Mesothelial cell of epicardium (in vitro differentiated cells): Measurements from ENCODE around the gene ATG13. TPM values are rescaled to one million over a fixed set of nuclear protein-coding genes. Genes with fewer than 3 reads are reported as not detected.

Experiments
- DNase-seq, 2 experiments: peaks; one replicate each; pipeline ENCODE4 v3.0.0; 2021; ENCODE audit warnings: low spot score in 2 of 2; ENCODE audit not compliant: unreplicated experiment in 2 of 2
- H3K27ac Mint-ChIP-seq: 2 replicates; pipeline ENCODE4 v1.8.0; 2021; ENCODE audit warnings: mixed read lengths
- H3K27me3 Mint-ChIP-seq: 2 replicates; pipeline ENCODE4 v1.8.0; 2021; ENCODE audit warnings: low read depth, mixed read lengths
- H3K36me3 Mint-ChIP-seq: 2 replicates; pipeline ENCODE4 v1.8.0; 2021; ENCODE audit warnings: mixed read lengths
- H3K4me1 Mint-ChIP-seq: 2 replicates; pipeline ENCODE4 v1.8.0; 2021; ENCODE audit warnings: mixed read lengths
- H3K4me3 Mint-ChIP-seq: 2 replicates; pipeline ENCODE4 v1.8.0; 2021; ENCODE audit warnings: mild to moderate bottlenecking, moderate library complexity, mixed read lengths
- H3K9me3 Mint-ChIP-seq: 2 replicates; pipeline ENCODE4 v1.8.0; 2021; ENCODE audit warnings: mixed read lengths
- total RNA-seq: library from RNA; stranded (reverse); gene quantifications from 3 replicates; pipeline ENCODE4 v1.2.1, GENCODE V29; 2021
- TF ChIP-seq, protein P1 (sequence below): fragments of 200-600 bp; sonication (generic); IDR thresholded peaks from one replicate; pipeline ENCODE4 v1.5.0; 2021; ENCODE audit warnings: antibody characterized with exemption; ENCODE audit not compliant: unreplicated experiment

Gene ATG13
- total RNA-seq, 1 donor from 2014 or later: 67.8 TPM

DNA sequence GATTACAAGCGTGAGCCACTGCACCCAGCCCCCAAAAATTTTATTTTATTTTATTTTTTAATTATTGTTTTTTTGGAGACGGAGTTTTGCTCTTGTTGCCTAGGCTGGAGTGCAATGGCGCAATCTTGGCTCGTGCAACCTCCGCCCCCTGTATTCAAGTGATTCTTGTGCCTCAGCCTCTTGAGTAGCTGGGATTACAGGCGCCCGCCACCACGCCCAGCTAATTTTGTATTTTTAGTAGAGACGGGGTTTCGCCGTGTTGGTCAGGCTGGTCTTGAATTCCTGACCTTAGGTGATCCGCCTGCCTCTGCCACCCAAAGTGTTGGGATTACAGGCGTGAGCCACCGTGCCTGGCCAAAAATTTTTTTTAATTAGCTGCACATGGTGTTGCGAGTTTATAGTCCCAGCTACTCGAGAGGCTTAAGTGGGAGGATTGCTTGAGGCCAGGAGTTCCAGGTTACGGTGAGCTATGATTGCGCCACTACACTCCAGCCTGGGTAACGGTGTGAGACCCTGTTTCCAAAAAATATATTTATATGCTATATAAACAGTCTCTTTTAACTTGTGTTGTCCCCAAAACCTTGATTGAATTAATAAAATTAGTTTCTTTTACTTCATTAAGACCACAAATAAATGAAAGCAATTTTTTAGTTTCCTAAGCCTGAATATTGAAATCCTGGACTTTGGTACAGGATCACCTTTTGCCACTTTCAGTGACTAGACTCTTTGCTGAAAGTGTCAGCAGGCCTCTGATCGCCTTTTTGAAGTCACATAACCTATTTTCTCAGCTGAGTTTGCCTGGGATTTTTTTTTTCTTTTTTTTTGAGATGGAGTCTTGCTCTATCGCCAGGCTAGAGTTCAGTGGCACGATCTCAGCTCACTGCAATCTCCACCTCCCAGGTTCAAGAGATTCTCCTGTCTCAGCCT is 16.2 kb downstream of the ATG13 start:
- H3K36me3 Mint-ChIP-seq: peaks cover 9% of the 10 kb centered on the region
- TF ChIP-seq, protein P1, sequence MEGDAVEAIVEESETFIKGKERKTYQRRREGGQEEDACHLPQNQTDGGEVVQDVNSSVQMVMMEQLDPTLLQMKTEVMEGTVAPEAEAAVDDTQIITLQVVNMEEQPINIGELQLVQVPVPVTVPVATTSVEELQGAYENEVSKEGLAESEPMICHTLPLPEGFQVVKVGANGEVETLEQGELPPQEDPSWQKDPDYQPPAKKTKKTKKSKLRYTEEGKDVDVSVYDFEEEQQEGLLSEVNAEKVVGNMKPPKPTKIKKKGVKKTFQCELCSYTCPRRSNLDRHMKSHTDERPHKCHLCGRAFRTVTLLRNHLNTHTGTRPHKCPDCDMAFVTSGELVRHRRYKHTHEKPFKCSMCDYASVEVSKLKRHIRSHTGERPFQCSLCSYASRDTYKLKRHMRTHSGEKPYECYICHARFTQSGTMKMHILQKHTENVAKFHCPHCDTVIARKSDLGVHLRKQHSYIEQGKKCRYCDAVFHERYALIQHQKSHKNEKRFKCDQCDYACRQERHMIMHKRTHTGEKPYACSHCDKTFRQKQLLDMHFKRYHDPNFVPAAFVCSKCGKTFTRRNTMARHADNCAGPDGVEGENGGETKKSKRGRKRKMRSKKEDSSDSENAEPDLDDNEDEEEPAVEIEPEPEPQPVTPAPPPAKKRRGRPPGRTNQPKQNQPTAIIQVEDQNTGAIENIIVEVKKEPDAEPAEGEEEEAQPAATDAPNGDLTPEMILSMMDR: no peak
- H3K4me3 Mint-ChIP-seq: no peak overlapping the region
- no peak for DNase-seq
- H3K27ac Mint-ChIP-seq: no peak overlapping the region
- H3K9me3 Mint-ChIP-seq: no peaks in the 10 kb centered on the region
- no peaks in the 10 kb centered on the region for H3K27me3 Mint-ChIP-seq
- H3K4me1 Mint-ChIP-seq: no peaks in the 10 kb centered on the region

DNA sequence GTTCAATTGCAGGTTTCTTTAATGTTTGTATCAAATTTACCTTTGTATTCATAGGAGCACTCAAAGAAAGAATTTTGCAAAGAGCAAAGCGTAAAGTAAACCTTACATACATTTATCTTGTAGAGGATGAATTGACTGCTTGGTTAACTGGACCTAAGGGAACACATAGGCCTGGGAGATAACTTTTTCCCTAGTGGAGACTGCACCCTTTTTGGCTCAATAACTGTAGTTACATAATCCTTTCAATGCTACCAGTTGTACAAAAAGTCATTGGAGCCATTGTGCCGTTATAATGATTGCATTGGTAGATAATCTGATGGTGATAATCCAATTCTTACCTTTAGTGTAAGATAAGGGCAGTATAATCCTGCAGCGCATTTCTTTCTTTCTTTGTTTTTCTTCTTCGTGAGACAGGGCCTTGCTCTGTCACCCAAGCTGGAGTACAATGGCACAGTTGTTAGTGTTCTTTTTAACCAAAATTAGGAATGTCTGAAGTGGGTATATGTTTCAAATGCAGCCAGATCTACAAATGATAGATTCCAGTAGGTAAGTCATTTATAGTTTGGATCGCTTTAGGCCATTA is 18.3 kb downstream of the ATG13 start:
- DNase-seq: no peak
- H3K36me3 Mint-ChIP-seq: peaks cover 22% of the 10 kb centered on the region
- no peaks in the 10 kb centered on the region for H3K4me1 Mint-ChIP-seq
- H3K27ac Mint-ChIP-seq: no peak overlapping the region
- H3K4me3 Mint-ChIP-seq: no peak overlapping the region
- no peaks in the 10 kb centered on the region for H3K9me3 Mint-ChIP-seq
- TF ChIP-seq, protein P1: no peak
- H3K27me3 Mint-ChIP-seq: no peaks in the 10 kb centered on the region

- Mint-ChIP-seq H3K27me3 (no peaks in the 10 kb centered on the region), H3K36me3 (peaks cover 23% of the 10 kb centered on the region), H3K27ac (no peak overlapping the region), H3K4me1 (no peaks in the 10 kb centered on the region), H3K4me3 (no peak overlapping the region), H3K9me3 (no peaks in the 10 kb centered on the region)
- TF ChIP-seq, protein P1: no peak
- no peak for DNase-seq
Observed at GRCh38 chr11:46637546-46637945, 20.2 kb downstream of the ATG13 start.

DNA sequence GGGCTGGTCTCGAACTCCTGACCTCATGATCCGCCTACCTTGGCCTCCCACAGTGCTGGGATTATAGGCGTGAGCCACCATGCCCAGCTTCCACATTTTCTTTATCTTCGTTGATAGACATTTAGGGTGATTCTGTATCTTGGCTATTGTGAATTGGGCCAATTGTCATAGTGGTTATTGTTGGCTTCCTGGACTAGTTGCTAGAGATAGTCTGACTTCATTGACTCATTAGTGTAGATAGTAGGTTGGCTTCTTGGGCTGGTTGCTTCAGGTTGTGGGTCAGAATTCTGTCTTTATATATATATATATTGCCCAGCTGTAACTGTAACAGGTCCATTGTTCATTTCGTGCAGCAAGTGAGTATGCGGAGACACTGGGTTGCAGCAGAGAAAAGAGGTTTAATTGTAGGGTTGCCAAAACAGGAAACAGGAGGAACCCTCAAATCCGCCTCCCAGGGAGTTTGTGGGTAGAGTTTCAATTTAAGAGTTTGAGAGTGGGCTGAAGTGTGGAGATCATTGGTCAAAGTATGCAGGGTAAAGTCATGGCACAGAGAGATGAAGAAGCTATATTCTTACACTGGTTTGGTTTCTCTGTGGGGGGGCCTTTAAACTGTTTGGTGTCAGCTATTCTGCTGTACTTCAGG is 22.0 kb downstream of the ATG13 start:
- DNase-seq: no peak
- Mint-ChIP-seq H3K27me3 (no peaks in the 10 kb centered on the region), H3K27ac (no peak overlapping the region), H3K36me3 (peaks cover 23% of the 10 kb centered on the region), H3K4me1 (no peaks in the 10 kb centered on the region), H3K9me3 (no peaks in the 10 kb centered on the region), H3K4me3 (no peak overlapping the region)
- TF ChIP-seq, protein P1: no peak

DNA sequence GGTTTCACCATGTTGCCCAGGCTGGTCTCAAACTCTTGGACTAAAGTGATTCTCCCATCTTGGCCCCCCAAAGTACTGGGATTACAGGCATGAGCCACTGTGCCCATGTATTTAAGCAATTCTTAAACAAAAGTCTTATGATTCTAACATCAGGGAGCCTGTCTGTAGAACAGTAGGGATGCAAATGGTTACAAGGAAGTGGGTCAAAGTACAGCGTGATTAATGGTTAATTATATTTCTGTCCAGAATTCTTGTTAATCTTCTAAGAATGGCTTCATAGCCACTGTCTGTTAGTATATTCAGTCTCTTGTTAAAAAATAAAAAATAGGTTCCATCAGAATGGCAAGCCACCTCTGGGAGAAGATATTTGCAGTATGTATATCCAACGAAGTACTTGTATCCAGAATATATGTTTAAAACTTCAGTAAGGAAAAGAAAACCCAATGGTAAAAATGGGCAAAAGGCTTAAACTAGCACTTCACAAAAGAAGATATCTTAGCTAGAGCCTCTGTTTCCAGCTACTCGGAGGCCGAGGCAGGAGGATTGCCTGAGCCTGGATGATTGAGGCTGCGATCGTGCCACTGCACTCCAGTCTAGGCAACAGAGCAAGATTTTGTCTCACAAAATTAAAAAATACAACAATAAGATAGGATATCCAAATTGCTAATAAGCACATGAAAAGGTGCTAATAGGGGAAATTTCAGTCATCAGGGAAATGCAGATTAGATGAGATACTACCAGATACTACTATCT is 22.9 kb downstream of the ATG13 start:
- DNase-seq: no peak
- Mint-ChIP-seq H3K36me3 (peaks cover 28% of the 10 kb centered on the region), H3K9me3 (no peaks in the 10 kb centered on the region), H3K4me3 (no peak overlapping the region), H3K4me1 (no peaks in the 10 kb centered on the region), H3K27ac (no peak overlapping the region), H3K27me3 (no peaks in the 10 kb centered on the region)
- TF ChIP-seq, protein P1: no peak
